Mesendoderm (in vitro differentiated cells): ENCODE results near the gene NPFFR1. TPM values are rescaled to one million over a fixed set of nuclear protein-coding genes. Genes with fewer than 3 reads are reported as not detected.

ENCODE experiments used
- DNase-seq: peaks from one replicate; pipeline ENCODE4 v3.0.0; 2013
- H2AK5ac ChIP-seq: 2 replicates; pipeline ENCODE4 v1.6.1; 2013; ENCODE audit warnings: low read length, inconsistent platforms
- H2BK120ac ChIP-seq: 2 replicates; pipeline ENCODE4 v1.6.1; 2013; ENCODE audit warnings: low read depth, mild to moderate bottlenecking, low read length, moderate library complexity, mixed read lengths
- H2BK15ac ChIP-seq: replicated peaks from 2 replicates; pipeline ENCODE4 v1.6.1; 2013; ENCODE audit warnings: low read depth, mild to moderate bottlenecking, moderate library complexity
- H2BK5ac ChIP-seq: 2 replicates; pipeline ENCODE4 v1.6.1; 2013; ENCODE audit warnings: low read length, inconsistent platforms
- H3K18ac ChIP-seq: 2 replicates; pipeline ENCODE4 v1.6.1; 2013; ENCODE audit warnings: mild to moderate bottlenecking, low read length, mixed read lengths
- H3K23ac ChIP-seq: one replicate; pipeline ENCODE4 v1.6.1; 2013; ENCODE audit warnings: low read length
- H3K27ac ChIP-seq: 2 replicates; pipeline ENCODE4 v1.5.1; 2013; ENCODE audit warnings: low read depth, mild to moderate bottlenecking, inconsistent platforms, low read length, moderate library complexity
- H3K27me3 ChIP-seq: 2 replicates; pipeline ENCODE4 v1.6.1; 2013; ENCODE audit warnings: low read length, control low read depth, mild to moderate bottlenecking, inconsistent platforms; ENCODE audit not compliant: insufficient read depth, poor library complexity
- H3K36me3 ChIP-seq: 2 replicates; pipeline ENCODE4 v1.6.1; 2013; ENCODE audit warnings: low read length, inconsistent platforms; ENCODE audit not compliant: control insufficient read depth, insufficient read depth
- H3K4ac ChIP-seq: one replicate; pipeline ENCODE4 v1.6.1; 2013; ENCODE audit warnings: low read depth, mild to moderate bottlenecking, low read length, moderate library complexity
- H3K4me1 ChIP-seq: 2 replicates; pipeline ENCODE4 v1.6.1; 2013; ENCODE audit warnings: low read depth, low read length, inconsistent platforms; ENCODE audit not compliant: control insufficient read depth
- H3K4me2 ChIP-seq: 2 replicates; pipeline ENCODE4 v1.6.1; 2013; ENCODE audit warnings: low read length
- H3K4me3 ChIP-seq: 2 replicates; pipeline ENCODE4 v1.5.1; 2013; ENCODE audit warnings: mild to moderate bottlenecking, low read length
- H3K56ac ChIP-seq: one replicate; pipeline ENCODE4 v1.6.1; 2013; ENCODE audit warnings: low read length
- H3K79me1 ChIP-seq: 2 replicates; pipeline ENCODE4 v1.6.1; 2013; ENCODE audit warnings: low read length, inconsistent platforms
- H3K79me2 ChIP-seq: 2 replicates; pipeline ENCODE4 v1.6.1; 2013; ENCODE audit warnings: mild to moderate bottlenecking, low read length; ENCODE audit not compliant: control insufficient read depth, insufficient read depth
- H3K9ac ChIP-seq: 2 replicates; pipeline ENCODE4 v1.6.1; 2013; ENCODE audit warnings: low read length, inconsistent platforms
- H4K5ac ChIP-seq: one replicate; pipeline ENCODE4 v1.6.1; 2013; ENCODE audit warnings: low read length
- H4K8ac ChIP-seq: one replicate; pipeline ENCODE4 v1.6.1; 2013; ENCODE audit warnings: low read depth, mild to moderate bottlenecking, control low read depth, low read length, moderate library complexity
- WGBS: extraction: QIAGEN DNeasy Blood & Tissue Kit; methylation state at CpG from one replicate; pipeline ENCODE4 v1.1.7; 2013; ENCODE audit warnings: low lambda C conversion rate, missing lambda C conversion rate; ENCODE audit not compliant: insufficient coverage; ENCODE audit errors: extremely low coverage; 5-methylcytosine and 5-hydroxymethylcytosine counted together
- small RNA-seq: library from polyadenylated mRNA; stranded (forward); fragments of <200 nt; extraction: miRNeasy Mini kit (QIAGEN cat#:217004); gene quantifications from one replicate; pipeline ENCODE3, GENCODE V24; 2013; ENCODE audit not compliant: insufficient read depth

The NPFFR1 gene

GRCh38 chr10:70198696-70199466 is 84.9 kb downstream of the NPFFR1 start:
- H3K27me3 ChIP-seq: no peaks in the 10 kb centered on the region
- no peak overlapping the region for H3K4me2 ChIP-seq
- H3K4ac ChIP-seq: no peak overlapping the region
- no peak overlapping the region for H2AK5ac ChIP-seq
- no peak overlapping the region for H4K8ac ChIP-seq
- H2BK5ac ChIP-seq: no peak overlapping the region
- H3K56ac ChIP-seq: no peak overlapping the region
- H3K18ac ChIP-seq: no peak overlapping the region
- no peaks in the 10 kb centered on the region for H3K79me1 ChIP-seq
- H3K4me1 ChIP-seq: no peaks in the 10 kb centered on the region
- no peaks in the 10 kb centered on the region for H3K79me2 ChIP-seq
- H3K27ac ChIP-seq: no peak overlapping the region
- H4K5ac ChIP-seq: no peak overlapping the region
- no CpG with 5 or more reads among the region's 5 CpGs for WGBS
- H3K9ac ChIP-seq: no peak overlapping the region
- H3K36me3 ChIP-seq: peaks cover 3% of the 10 kb centered on the region
- no peak overlapping the region for H3K4me3 ChIP-seq
- H2BK120ac ChIP-seq: no peak overlapping the region
- H2BK15ac ChIP-seq: no peak overlapping the region
- DNase-seq: peak; percentile 46
- H3K23ac ChIP-seq: no peak overlapping the region

Small RNAs within 50 kb of the gene (small RNA-seq; reads per million reads assigned to genes)
- not detected for gene RPS25P9
